NCI-H2029 (cell line): ENCODE measurements around the gene FRMD6.
A peak's percentile ranks its signal among the peaks of the same experiment; 100 is the strongest.

Experiments
- DNase-seq: peaks from one replicate; lab custom pipeline; 2025; lab: John Stamatoyannopoulos, UW

The FRMD6 gene

DNA sequence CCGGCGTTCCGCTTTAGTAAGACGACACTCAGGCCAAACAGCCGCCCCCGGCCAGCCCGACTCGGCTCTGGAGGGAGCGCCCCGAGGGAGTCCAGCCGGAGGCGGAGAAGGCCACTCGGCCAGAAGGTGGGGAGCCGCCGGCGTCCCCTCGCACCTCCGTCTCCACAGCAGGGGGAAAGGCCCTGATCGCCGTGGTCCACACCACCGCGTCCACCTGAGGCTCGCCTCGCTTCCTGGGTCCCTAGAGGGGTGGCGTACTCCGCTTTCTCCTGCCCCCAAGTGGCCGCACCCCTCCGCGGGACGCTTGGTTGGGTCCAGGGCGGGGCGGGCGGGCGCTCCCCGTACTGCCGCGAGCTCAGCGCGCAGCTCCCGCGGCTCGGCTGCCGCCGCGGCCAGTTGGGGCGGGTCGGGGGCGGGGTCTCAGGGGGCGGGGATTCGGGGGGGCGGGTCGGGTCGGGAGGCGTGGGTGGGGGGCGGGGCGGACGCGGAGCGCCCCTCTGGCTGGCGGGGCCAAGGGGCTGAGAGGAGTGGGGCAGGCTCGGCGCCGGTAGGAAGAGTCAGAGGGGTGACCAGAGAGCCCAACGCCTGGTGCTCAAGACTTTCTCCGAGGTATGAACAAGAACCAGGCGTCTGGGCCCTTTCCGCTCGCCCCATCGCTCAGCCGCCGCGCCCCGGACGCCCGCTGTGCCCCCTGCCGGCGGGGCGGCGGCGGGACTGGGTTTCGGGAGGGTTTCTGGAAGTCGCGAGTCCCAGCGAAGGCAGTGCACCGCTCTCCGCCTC, at the start of gene FRMD6:
TSS of gene FRMD6 (plus strand) at position 523 of the 780 bp plus-strand sequence. CDS start 37,927 bp downstream, outside the sequence.
- DNase-seq: peak; percentile 48

DNA sequence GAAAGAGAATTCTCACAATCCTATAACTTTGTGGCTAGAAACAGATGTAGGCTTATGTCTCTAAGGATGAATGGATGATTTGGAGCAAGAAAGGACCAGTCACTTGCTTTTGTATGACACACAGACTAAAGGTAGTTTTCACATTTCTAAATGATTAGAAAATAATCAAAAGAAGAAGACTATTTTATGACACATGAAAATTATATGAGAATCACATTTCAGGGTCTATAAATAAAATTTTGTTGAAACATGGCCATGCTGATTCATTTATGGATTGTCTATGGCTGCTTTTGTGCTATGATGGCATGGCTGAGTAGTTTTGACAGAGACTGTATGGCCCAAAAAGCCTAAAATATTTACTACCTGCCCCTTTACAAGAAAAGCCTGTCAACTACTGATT, 49.4 kb upstream of the FRMD6 start:
- no peak for DNase-seq

DNA sequence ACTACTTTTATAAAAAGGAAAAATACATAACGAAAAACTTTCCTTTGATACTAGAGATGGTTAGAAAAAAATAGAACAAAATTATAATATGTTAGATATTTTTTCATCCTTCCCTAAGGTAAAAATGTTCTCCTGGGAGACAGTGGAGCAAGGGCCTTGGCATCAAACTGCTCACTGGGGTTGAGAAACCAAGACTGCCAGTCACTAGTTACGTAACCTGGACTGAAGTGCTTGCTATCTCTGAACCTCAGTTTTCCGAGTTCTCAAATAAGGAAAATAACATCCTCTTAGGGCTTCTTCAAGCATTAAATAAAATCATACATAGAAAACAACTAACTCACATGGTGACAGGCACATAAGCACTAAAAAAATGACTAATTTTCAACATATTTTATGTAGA, 48.2 kb upstream of the FRMD6 start:
- no peak for DNase-seq

DNA sequence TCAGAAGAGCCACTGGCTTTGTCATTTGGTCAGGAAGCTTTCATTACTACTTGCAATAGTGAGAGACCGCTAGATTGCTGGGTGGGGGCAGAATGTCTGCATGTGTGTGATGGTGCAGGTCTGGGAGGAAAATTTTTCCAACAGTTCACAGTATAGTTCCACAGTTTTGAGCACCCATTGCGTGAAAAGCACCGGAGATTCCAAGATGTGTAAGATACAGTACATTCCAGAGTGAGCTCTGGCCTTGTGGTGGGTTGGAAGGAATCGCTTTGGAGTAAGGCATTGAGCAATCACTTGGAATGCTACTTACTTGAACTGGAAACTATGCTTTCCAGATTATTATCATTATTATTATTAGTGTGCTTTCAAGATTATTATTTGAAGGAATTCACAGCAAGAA, 47.6 kb upstream of the FRMD6 start:
- no peak for DNase-seq

DNA sequence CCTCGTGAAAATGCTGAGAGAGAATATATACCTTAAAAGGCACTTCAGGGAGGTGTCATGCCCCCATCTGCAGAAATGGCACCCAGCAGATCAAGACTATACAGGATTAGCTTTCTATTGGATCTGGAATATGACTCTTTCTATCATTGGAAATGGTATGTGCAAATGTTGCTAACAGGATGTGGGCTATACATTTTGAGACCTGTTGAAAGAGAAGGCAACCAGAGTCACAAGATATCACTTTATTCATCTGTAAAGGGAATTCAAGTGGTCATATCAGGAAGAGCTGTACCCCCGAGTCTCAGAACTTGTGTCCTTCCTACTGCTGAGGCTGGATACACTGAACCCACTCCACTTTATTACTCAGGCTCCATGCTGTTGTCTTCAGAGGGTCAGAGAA, 46.1 kb upstream of the FRMD6 start:
- no peak for DNase-seq

DNA sequence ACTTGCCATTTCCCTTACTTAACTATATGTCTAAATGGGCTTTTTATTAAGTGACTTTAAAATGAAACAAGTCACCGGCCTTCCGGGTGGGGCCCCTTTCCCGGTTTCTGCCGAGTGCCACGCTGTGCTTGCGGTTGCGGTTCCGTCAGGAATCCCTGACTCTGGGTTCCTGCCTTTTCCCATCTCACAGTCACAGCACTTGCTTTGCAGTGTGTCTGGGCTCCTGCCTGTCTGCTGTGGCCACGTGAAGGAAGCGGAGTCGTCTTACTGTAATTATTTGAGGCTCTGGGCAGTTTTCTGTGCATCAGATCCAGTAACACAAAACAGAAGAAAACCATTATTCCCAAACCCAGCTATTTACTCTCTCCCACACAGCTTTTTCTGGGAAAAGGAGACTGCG, 44.0 kb upstream of the FRMD6 start:
- DNase-seq: no peak

DNA sequence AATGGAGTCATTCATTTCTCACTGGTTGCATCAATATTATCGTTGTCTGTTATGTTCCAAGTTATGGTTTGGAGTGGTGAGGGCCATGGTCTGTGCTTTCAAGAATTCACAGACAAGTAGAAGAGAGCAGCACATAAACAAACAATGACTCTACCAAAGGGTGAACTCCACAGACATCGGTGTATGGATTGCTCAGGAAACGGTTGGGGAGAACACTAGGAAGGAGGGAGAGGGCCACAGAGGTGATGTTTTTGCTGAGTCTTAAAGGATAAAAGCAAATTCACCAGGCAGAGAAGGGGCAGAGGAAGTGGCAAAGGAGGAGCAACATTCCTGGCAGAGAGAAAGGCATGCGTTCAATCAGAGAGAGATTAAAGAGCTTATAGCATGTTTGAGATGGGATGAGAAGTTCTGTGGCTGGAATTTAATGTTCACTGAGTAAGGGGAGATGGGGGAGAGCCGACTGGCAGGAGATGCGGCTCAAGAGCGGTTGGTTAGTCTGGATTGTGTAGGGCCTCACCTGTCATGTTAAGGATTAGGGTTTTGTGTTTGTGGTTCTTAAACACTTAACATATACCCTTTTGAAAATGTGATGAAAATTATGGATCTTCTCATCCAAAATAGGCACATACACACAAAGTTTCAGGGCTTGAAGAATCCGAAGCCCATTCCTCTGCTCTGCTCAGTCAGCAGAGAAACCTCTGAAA, 42.3 kb upstream of the FRMD6 start:
- DNase-seq: no peak

DNA sequence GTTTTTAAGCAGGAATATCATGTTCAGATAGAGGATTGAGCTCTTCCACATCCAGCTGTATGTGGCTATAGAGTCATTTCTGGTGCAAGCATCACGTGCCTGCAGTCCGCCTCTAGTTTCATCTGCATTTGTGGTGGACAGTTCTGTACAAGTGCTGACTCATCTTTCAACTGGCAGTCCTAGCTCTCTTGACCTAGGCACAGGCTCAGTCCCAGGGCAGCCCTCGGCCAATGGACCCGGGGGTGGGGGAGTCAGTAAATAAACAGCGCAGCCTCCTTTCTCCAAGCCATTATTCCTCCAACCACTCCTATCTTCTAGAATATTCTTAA, 41.8 kb upstream of the FRMD6 start:
- DNase-seq: no peak

DNA sequence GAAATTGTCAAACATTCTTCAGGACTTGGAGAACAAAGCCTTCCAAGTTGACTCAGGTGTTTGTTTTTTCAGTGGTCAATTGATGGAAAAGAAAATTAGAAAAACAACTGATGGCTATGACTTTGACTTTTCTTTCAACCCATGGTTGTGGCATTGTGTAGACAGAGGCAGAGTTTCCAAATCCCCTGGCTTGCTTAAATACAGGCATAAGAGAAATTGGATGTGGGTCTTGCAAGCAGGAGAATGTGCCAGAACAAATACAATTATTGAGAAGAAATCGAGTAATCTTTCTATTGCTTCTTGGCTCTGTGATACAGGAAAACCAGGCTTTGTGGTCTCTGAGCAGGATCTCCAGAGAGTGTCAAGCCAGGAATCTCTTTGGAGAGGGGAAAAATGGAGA, 40.9 kb upstream of the FRMD6 start:
- DNase-seq: no peak

DNA sequence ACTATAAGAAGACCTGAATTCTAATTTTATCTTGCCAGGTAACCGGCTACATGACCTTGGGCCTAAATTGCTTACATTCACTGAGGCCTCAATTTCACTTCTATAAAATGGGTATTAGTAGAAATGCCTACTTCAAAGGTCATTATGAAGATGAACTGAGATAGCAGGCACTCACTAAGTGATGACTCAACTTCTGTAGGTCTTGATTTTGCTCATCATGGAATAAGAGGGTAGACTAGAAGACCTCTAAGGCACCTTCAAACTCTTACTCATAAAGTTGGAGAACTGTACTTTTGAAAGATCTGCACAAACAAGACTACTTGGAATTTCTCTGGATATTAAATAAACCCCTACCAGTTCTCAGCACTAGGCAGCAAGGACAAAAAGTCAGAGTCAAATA, 39.3 kb upstream of the FRMD6 start:
- no peak for DNase-seq

DNA sequence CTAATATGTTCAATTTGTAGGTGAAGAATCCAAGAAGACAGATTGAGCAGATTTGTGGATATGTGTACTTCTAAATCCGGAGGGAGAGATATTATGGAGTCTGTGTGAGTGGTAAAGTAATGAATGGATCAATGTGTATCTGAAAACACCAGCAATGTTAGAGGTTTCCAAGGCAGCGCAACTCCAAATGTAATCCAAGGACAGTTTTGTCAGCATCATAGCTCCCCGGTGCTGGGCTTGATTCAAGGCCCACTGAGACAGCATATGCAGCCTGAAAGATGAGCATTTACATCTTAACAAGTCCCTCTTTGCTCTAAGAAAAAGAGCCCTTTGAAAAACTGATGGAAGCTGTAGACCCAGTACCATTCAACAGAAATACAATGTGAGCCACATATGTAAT, 38.3 kb upstream of the FRMD6 start:
- DNase-seq: no peak

DNA sequence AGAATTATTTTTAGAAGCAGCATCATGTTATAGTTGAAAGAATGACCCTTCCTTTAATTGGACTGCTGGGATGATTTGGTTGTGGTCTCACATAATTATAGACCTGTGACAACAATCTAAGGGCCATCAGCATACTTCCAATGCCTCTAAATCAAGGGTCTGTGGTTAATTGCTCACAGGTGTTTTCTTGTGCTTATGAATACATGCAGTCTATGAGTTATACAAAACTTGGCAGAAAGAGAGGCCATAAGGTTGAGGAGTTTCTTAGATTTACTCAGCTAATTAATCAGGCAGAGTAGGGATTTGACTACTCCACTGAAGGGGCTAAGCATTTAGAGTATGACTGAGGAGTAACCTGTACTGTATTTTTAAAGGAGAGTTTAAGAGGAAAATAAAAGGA, 37.0 kb upstream of the FRMD6 start:
- no peak for DNase-seq

DNA sequence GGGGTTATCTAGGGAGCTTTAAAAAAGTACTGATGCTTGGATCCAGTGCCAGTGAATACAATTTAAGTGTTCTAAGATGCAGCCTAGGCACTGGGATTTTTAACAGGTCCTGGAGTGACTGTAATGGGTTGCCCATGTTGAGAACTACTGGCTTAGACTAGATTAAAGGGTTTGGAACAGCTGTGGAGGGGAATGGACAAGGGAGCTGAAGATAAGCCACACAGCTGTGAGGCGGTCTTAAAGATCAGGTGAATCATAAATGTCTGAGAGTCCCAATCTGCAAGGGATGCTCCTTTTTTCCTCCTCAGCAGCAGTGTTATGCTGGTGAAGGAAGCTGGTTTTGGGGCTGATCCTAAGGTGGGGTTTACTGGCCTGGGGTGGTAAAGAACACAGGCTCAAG, 35.5 kb upstream of the FRMD6 start:
- no peak for DNase-seq

DNA sequence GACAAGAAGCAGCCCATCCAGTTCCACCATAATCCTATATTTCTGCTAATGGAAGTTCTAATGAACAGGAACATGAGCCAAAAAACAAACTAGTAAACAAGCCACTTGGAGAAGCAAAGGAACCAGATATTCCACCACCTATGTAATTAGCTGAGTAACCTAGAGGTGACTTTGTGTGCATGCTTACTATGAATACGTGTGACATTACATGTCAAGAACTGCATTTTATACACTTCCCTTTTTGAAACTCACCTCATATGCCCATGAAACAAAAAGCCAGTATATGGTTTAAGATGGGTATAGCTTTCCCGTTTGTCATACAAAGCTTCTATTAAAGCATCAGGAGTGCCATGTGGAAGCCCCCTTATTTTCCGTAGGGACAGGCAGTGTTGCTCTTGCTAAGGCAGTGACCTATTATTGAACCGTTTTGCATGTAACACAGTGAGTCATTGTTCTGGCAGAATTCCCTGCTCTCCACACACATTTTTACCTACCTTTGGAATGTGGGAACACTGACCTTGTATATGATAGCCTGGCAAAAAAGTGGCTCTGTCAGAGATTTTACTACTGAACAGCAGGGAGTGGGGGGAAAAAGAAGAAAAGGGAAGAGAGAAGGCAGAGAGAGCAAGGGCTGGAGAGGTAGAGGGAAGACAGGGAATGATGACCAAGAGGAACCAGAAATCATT, 34.8 kb upstream of the FRMD6 start:
- DNase-seq: no peak

DNA sequence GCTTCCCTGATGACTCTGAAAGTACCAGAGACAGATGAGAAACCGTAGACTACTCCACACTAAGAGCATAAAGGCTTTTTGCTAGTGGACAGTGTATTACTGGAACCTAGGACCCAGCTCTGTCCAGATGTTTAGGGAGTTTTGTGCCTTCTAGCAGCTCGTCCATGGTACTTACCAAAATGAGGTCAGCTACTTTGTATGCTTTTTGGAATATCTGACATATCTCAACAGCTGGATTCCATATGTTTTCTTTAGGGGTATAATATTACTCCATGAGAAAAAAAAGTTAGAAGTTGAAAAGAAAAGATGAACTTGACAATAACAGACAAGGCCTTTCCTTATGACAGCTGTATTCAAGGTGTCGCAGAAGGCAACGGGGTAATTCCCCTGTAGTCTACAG, 32.1 kb upstream of the FRMD6 start:
- DNase-seq: no peak

DNA sequence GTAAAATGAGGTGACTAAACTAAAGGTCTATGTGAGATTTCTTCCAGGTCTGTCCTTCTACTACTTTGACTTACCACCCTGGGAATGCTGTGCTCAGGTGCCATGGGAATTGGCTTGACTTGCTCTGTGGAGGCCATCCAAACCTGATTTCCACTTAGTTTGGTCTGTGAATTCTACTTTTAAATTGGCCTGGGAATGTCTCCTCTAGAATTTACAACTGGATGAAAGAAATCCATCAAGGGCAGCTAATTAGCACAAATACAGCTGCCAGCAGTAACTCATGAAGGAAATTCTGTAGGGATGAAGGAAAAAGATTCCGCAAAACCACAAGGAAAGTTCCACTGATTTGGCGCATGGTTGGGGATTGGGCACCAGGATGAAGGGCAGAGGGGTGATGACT, 31.7 kb upstream of the FRMD6 start:
- no peak for DNase-seq

DNA sequence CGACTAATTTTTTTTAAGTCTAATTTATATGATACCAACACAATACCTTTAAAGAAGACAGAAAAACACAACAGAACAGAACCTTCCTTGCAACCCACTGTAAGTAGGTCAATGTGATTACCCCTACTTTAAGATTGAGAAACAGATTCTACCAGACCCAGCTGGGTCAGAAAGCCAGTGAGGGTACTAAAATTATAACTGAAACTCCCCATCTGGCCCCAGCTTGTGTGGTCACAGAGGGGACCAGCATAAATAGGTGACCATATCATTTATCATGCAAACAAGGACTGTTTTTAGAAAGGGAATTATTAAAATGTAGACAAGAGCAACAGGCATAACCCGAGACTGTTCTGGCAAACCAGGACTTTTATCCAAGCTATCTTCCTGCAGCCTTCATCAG, 30.1 kb upstream of the FRMD6 start:
- DNase-seq: no peak

DNA sequence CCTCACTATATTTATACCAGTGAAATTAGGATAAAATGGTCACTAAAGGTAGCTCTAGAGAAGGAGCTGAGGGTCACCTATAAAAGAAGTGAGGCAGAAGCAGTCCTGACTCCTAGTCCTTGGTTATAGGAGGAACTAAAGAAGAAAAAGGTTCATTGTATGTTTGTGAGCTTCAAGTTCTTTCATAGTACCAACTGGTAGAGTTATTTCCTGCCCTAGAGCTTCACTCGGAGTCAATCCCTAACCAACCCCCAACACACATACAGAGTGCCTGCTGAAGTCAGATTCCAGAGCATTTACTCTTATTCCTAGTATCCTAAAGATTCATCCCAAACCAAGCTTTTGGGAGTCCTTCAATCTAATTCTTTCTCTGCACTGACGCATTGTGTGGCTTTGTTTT, 29.3 kb upstream of the FRMD6 start:
- no peak for DNase-seq

DNA sequence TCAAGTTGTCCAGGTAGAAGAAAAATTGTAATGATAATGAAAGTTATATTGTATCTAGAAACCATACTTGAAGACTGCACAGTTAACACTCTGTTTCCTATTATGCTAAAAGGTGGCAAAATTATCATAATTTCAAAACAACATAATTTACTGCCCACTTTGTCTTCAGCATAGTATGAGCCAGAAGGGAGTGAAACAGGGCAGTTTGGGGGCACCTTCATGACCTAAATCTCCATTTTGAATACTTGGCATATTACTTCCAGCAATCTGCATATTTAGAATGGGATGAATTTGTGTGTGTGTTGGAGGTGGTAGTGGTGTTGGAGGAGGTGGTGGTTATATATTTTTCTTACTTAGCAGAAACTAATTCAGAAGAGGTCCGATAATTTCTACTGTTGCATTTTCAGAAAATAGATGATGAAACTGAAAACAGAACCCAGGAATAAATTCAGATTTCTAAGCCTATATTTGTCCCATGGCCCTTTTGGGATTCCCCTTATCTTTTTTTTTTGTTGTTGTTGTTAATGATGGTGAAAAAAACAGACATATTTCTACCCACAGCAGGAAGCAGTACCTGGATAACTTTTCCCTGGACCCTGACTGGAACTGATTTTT, 26.6 kb upstream of the FRMD6 start:
- no peak for DNase-seq

DNA sequence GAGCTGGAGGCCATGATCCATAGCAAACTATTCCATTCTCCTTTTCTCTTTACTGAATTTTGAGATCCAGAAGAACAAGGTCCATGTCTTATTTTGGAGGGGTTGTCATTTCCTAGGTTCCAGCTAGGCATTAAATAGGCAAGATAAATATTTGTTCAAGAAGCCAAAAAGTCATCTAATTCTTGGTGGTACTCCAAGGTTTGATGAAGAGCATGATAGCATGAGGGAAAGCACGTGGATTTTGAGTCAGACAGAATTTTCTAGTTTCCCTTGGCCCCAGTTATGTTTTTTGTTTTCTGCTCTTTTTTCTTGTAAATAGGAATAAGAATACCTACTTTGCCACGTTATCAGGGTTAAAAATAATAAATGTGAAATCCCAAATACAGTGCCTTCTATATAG, 25.5 kb upstream of the FRMD6 start:
- no peak for DNase-seq

DNA sequence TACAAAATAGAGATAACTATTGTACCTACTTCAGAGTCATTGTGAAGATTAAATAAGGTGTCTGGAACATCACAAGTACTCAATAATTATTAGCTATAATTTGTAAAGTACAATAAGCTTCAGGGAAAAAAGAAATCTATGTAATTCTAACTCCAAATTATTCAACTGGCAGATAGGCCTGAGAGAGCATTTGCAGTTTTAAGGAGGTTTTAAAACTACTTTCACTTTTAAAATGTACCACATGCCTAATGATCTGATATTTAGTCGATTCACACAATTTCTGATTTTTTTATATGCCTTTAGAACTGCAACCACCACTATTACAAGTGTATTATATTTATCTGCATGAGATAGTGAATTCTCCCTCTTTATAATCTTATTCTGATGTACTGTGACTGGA, 24.9 kb upstream of the FRMD6 start:
- no peak for DNase-seq

DNA sequence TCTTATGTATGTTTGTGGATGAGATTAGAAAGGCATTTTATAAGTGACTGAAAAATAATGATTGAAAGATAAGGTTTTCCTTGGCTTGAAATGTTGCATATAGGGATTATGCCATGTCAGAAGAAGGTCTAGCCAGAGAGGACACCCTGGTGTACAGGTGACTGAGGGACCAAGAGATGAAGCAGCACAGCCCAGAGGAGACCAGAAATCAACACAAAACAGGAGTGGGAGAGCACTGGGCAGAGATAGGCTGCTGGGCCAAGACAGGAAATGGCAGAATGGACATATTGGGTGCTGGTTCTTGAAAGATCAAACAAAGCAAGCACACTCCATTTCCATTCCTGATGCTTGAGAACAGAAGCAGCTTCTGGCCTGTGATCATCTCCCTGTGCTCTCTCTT, 24.4 kb upstream of the FRMD6 start:
- DNase-seq: no peak

DNA sequence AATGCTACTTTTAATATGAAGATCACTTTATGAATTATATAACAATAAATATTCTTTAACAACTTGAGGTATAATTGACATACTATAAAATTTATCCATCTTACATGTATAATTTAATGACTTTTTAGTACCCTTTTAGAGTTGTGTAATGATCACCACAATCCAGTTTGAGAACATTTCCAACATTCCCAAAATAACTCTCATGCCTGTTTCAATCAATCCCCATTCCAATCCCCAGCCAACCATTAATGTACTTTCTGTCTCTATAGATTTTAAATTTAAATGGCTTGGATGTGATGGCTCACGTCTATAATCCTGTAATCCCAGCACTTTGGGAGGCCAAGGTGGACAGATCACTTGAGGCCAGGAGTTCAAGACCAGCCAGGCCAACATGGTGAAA, 23.5 kb upstream of the FRMD6 start:
- DNase-seq: no peak
